MM.1S (cell line): Measurements from ENCODE around the gene NABP1.

Experiments
- EZH2 ChIP-seq: fragments of 300-600 bp; sonication (generic); optimal IDR thresholded peaks from 2 replicates; pipeline ENCODE3; 2017; ENCODE audit warnings: low read depth, mild to moderate bottlenecking, antibody characterized with exemption, low read length, mixed read lengths
- TF ChIP-seq, protein P1 (sequence below): fragments of 300-600 bp; sonication (generic); IDR thresholded peaks from 2 replicates; pipeline ENCODE4 v1.5.1; 2016; ENCODE audit warnings: antibody characterized with exemption, low read length, mixed read lengths

DNA sequence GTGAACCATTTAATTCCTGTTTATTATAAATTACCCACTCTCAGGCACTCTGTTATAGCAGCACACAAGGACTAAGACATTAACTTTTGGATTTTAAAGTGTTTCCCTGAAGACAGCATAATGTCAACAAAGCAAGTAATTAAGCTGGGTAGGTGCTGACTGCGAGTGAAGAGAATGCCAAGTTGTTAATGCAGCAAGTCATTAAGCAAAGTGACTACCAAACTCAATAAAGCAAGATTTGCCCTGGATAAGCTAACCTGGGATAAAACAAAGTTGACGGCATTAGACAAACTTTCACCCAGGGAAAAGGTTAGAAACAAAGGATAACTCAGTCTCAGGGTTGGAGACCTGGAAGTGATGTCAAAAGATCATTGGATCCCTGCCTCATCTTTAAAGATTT, 28.4 kb upstream of the NABP1 start:
- TF ChIP-seq, protein P1, sequence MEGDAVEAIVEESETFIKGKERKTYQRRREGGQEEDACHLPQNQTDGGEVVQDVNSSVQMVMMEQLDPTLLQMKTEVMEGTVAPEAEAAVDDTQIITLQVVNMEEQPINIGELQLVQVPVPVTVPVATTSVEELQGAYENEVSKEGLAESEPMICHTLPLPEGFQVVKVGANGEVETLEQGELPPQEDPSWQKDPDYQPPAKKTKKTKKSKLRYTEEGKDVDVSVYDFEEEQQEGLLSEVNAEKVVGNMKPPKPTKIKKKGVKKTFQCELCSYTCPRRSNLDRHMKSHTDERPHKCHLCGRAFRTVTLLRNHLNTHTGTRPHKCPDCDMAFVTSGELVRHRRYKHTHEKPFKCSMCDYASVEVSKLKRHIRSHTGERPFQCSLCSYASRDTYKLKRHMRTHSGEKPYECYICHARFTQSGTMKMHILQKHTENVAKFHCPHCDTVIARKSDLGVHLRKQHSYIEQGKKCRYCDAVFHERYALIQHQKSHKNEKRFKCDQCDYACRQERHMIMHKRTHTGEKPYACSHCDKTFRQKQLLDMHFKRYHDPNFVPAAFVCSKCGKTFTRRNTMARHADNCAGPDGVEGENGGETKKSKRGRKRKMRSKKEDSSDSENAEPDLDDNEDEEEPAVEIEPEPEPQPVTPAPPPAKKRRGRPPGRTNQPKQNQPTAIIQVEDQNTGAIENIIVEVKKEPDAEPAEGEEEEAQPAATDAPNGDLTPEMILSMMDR, result no peak
- TF ChIP-seq EZH2, result no peak
